Measurements from ENCODE around the gene CLEC4D.
"Not testable (repeated sequence)": the region's sequence is repeated elsewhere in the genome, so short reads cannot be mapped to it uniquely, and the experiment has no call there.

Gene CLEC4D

GRCh38 chr12:8537820-8538219 lies 24.5 kb downstream of the CLEC4D start:
- peak in 1 of 2 experiments; percentile 1 for DNase-seq

DNA sequence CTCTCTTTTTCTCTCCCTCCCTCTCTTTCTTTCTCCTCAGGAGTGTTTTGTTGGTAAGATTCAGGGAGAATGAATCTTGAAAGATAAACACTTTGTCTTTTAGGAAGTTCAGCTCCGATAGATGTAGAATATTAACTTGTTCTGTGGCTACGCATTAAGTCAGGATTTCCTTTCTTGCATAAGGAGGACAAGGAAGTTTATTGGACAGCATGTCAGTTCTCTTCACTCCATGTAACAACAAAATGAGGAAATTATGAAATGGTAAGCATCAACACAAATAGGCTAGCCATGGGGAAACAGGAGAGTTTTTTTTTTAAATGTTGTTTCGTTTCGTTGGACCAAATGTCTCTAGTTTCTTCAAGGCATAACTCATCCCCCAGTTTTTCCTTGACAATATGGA lies 27.5 kb downstream of the CLEC4D start, which contains the start of gene CLEC4E:
CLEC4E (minus strand) TSS at position 75 of the 400 bp plus-strand sequence. CDS start 108 bp downstream, outside the sequence.
- not testable (repeated sequence) for DNase-seq

DNA sequence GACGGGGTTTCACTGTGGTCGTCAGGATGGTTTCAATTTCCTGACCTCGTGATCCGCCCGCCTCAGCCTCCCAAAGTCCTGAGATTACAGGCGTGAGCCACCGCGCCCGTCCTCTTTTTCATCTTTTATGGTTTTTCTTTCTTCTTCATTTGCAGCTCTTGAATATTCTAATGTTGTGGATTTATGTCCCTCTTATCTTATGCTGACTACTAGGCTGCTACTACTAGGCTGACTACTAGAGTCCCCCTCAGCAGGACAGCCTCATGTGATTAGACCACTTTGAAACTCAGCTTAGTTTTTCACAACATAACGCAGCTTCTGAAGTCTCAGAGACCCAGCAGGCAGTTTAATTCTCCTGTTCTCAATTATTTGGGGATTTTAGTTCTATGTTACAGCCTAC lies 28.3 kb downstream of the CLEC4D start:
- DNase-seq = no peak

DNA sequence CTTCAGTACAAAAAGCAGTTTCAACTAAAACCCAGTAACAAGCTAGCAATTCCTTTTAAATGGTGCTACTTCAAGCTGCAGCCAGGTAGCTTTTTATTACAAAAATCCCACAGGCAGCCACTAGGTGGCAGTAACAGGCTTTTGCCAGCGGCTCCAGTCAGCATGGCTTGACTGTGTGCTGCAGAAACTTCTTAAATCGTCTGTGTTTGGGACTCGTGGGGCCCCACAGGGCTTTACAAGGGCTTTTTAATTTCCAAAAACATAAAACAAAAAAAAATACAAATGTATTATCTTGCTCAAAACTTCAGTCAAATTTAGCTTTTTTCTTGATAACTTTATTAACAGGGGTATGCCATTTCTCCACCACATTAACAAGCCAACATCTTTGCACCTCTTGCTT lies 31.0 kb downstream of the CLEC4D start:
- DNase-seq = peak in 1 of 2 experiments; percentile 58

DNA sequence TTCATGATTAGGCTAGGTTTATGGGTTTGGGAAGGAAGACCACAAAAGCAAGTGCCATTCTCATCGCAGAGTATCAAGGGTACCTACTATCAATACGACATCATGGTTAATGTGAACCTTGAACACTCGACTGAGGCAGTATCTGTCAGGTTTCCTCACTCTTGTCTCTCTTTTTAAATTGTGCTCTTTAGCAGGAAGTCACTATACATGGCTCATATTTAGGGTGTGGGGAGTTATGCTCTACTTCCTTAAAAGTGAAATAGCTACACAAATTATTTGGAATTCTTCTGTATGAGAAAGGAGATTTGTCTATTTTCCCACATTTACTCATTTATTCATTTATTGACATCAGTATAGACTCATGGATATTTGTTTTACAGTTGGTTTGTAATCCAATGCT lies 33.3 kb downstream of the CLEC4D start:
- no peak for DNase-seq

- no peak for DNase-seq
Observed at GRCh38 chr12:8547645-8548044, 34.3 kb downstream of the CLEC4D start.

DNA sequence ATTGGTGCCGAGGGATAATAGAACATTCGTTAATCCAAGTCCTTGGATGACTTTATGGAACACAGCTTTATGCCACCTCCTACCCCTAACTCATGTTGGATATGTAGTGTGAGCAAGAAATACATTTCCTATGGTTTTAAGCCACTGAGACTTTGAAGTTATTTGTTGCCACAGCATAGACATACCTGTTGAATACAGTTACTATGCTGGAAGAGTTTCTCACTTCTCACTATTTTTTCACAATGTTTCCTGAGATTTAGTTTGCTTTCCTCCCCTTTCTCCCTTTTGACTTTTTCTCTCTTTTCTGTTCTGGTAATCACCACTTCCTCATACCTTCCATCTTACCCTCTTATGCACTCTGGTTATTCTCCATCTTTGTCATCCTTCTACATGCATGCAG lies 34.9 kb downstream of the CLEC4D start:
- no peak for DNase-seq

DNA sequence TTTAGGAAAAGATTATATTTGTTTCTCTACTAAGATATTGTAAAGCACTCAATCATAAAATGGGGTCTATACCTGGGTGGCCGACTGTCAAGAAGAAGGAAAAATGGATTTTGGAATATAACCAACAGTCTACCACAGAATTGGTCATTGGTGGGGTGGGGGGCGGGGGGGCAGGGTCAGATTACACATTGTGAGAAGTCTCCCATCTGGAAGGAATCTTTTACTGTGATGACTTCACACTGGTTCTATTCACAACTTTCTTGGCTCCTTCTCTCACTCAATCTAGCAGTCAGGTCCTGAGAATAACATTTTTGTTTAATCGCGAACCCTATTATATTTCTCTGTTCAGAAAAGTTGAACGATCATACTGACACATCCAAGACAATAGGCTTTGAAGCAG lies 36.1 kb downstream of the CLEC4D start:
- DNase-seq = no peak

- no peak for DNase-seq
Observed at GRCh38 chr12:8553088-8553627, 39.9 kb downstream of the CLEC4D start.

- DNase-seq = no peak
Observed at GRCh38 chr12:8554451-8555195, 41.3 kb downstream of the CLEC4D start.

- DNase-seq = no peak
Observed at GRCh38 chr12:8556531-8557097, 43.3 kb downstream of the CLEC4D start.

DNA sequence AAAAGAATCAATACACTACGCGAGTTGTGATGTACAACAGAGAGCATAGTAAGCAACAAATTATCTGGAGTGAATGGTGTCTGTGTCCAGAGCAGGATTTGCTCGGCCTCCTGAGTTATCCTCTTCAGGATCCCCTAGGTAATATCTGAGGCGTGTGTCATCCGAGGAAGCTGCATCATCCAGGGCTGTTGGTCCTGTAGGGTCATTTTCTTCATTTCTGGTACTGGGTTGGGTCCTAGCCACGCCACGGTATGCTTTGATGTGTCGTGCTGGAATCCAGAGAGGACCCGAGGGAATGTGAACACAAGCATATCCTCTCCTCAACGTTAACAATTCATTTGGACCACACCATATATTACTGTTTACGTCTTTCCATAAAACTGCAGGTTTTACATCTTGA lies 46.4 kb downstream of the CLEC4D start:
- DNase-seq = no peak

DNA sequence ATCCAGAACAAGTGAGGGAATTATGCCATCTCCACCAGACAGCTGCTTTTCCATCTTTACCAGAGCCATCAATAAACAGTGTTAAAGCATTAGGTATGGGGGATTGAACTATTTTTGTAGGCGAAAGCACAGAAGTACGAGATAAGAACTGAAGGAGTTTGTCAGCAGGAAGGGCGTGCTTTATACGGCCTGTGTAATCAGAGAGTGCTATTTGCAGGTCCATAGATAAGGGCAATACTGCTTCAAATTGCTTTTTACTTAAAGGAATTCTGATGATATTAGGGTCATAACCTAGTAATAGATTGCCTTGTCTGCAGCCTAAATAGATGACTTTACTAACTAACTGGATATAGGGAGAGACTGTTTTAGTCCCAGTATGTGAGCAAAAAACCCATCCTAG lies 47.7 kb downstream of the CLEC4D start:
- DNase-seq = no peak

DNA sequence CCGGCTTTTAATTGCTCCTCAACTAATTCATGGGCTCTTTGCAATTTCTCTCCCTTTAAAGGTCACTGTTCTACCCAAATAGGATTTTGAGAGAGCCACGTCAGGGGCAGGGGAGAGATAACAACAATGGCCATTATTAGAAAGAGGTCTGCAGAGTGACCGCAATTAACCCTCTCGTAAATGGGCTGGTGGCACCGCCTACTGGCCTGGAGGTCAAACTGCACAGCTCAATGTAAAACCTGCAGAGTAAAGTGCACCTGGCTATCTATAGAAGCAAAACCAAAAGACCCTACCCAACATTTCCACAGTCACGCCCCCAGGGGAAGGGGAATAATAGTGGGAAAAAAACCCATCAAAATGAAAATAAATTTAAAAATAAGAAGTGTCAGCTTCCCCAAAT lies 49.0 kb downstream of the CLEC4D start:
- DNase-seq = peak in 1 of 2 experiments; percentile 4

DNA sequence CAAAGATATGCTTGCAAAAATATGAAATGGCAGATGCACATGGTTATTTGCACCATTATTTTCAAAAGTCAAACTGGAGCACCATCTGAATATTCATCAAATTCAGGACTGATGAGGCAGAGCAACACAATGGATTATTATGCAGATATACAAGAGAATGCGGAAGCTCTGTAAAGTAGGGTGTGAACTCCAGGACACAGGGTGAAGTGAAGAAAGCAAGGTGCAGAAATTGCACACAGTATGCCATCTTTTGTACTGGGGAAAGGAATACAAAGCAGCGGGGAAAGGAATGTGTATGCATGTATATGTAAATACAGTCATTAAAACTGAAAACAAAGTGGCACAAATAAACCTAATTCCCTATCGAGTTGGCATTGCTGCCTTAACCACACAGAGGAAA lies 50.1 kb downstream of the CLEC4D start:
- no peak for DNase-seq

- peak in 1 of 2 experiments; percentile 42 for DNase-seq
Observed at GRCh38 chr12:8564656-8565055, 51.4 kb downstream of the CLEC4D start.

GRCh38 chr12:8566052-8566451 lies 52.7 kb downstream of the CLEC4D start:
- DNase-seq = not testable (repeated sequence)

DNA sequence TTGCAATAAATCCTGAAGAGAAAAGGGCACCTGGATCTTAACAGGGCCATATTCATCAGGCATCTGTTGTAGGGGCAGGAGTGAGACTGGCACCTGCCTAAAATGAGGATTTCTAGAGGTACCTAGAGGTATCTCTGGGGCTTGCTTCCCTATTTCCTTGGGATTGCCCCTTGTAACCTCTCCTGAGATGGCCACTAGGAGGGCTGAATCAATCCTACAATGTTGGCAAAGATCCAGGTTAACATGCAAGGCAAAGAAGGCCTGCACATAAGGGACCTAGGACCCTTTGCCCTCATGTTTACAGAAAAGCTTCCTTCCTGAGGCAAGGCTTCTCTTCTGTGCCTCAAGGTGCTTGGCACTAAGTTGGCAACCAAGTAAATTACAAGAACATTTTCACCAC lies 53.2 kb downstream of the CLEC4D start:
- no peak for DNase-seq
